Measurements from ENCODE around the gene HRH1. TPM values are rescaled to one million over a fixed set of nuclear protein-coding genes. Genes with fewer than 3 reads are reported as not detected.

Gene HRH1
- total RNA-seq, 1 donor from 2014 or later, result 0.90 TPM

- Mint-ChIP-seq H3K4me3 (ENCODE audit: unreplicated experiment) (no peak overlapping the region), H3K27me3 (ENCODE audit: unreplicated experiment) (peaks cover 3% of the 10 kb centered on the region), H3K36me3 (ENCODE audit: low read depth, unreplicated experiment) (no peaks in the 10 kb centered on the region), H3K27ac (ENCODE audit: unreplicated experiment) (no peak overlapping the region), H3K4me1 (ENCODE audit: unreplicated experiment) (no peaks in the 10 kb centered on the region), H3K9me3 (ENCODE audit: unreplicated experiment) (no peaks in the 10 kb centered on the region)
- DNase-seq (ENCODE audit: low spot score), result no peak
- TF ChIP-seq CTCF (IDR thresholded peaks at IDR 0.05; ENCODE audit: unreplicated experiment), result no peak
These were observed 10.8 kb upstream of the HRH1 start for GRCh38 chr3:11143476-11143875.

- no peak for DNase-seq (ENCODE audit: low spot score)
- Mint-ChIP-seq H3K36me3 (ENCODE audit: low read depth, unreplicated experiment) (no peaks in the 10 kb centered on the region), H3K27ac (ENCODE audit: unreplicated experiment) (no peak overlapping the region), H3K4me1 (ENCODE audit: unreplicated experiment) (no peaks in the 10 kb centered on the region), H3K9me3 (ENCODE audit: unreplicated experiment) (no peaks in the 10 kb centered on the region), H3K27me3 (ENCODE audit: unreplicated experiment) (peaks cover 5% of the 10 kb centered on the region), H3K4me3 (ENCODE audit: unreplicated experiment) (no peak overlapping the region)
- TF ChIP-seq CTCF (IDR thresholded peaks at IDR 0.05; ENCODE audit: unreplicated experiment), result no peak
These were observed 9.3 kb upstream of the HRH1 start for GRCh38 chr3:11144996-11145395.

- no peak overlapping the region for H3K4me3 Mint-ChIP-seq (ENCODE audit: unreplicated experiment)
- H3K4me1 Mint-ChIP-seq (ENCODE audit: unreplicated experiment), result no peaks in the 10 kb centered on the region
- H3K9me3 Mint-ChIP-seq (ENCODE audit: unreplicated experiment), result no peaks in the 10 kb centered on the region
- no peaks in the 10 kb centered on the region for H3K36me3 Mint-ChIP-seq (ENCODE audit: low read depth, unreplicated experiment)
- no peak for DNase-seq (ENCODE audit: low spot score)
- peaks cover 5% of the 10 kb centered on the region for H3K27me3 Mint-ChIP-seq (ENCODE audit: unreplicated experiment)
- TF ChIP-seq CTCF (IDR thresholded peaks at IDR 0.05; ENCODE audit: unreplicated experiment), result no peak
- H3K27ac Mint-ChIP-seq (ENCODE audit: unreplicated experiment), result no peak overlapping the region
These were observed 8.4 kb upstream of the HRH1 start for GRCh38 chr3:11145888-11146287.

GRCh38 chr3:11146773-11147660, 7.3 kb upstream of the HRH1 start:
- Mint-ChIP-seq H3K27ac (ENCODE audit: unreplicated experiment) (no peak overlapping the region), H3K9me3 (ENCODE audit: unreplicated experiment) (no peaks in the 10 kb centered on the region), H3K4me3 (ENCODE audit: unreplicated experiment) (no peak overlapping the region), H3K4me1 (ENCODE audit: unreplicated experiment) (no peaks in the 10 kb centered on the region), H3K36me3 (ENCODE audit: low read depth, unreplicated experiment) (no peaks in the 10 kb centered on the region), H3K27me3 (ENCODE audit: unreplicated experiment) (peaks cover 5% of the 10 kb centered on the region)
- no peak for TF ChIP-seq CTCF (IDR thresholded peaks at IDR 0.05; ENCODE audit: unreplicated experiment)
- no peak for DNase-seq (ENCODE audit: low spot score)

- no peak for TF ChIP-seq CTCF (IDR thresholded peaks at IDR 0.05; ENCODE audit: unreplicated experiment)
- Mint-ChIP-seq H3K36me3 (ENCODE audit: low read depth, unreplicated experiment) (no peaks in the 10 kb centered on the region), H3K27me3 (ENCODE audit: unreplicated experiment) (peaks cover 9% of the 10 kb centered on the region), H3K4me1 (ENCODE audit: unreplicated experiment) (peaks cover 6% of the 10 kb centered on the region), H3K9me3 (ENCODE audit: unreplicated experiment) (no peaks in the 10 kb centered on the region), H3K4me3 (ENCODE audit: unreplicated experiment) (no peak overlapping the region), H3K27ac (ENCODE audit: unreplicated experiment) (no peak overlapping the region)
- no peak for DNase-seq (ENCODE audit: low spot score)
These were observed 4.0 kb upstream of the HRH1 start for GRCh38 chr3:11150256-11150655.

Measured in endothelial cell (in vitro differentiated cells).